Spinal cord (tissue), 10 donors: ENCODE results near the gene PDGFRB. TPM values are rescaled to one million over a fixed set of nuclear protein-coding genes. Genes with fewer than 3 reads are reported as not detected.

Source experiments
- DNase-seq, 6 donors: peaks; one replicate each; pipeline versions ENCODE4 v3.0.0 to v3.0.0-alpha.2; 2013 to 2015; ENCODE audit warnings: low spot score in 6 of 6, low read depth in 4 of 6
- H3K27ac ChIP-seq: one replicate; pipeline ENCODE4 v1.5.1; 2013; ENCODE audit warnings: low read depth, low read length, control low read depth
- H3K27me3 ChIP-seq: one replicate; pipeline ENCODE4 v1.6.1; 2013; ENCODE audit warnings: low read length; ENCODE audit not compliant: control insufficient read depth, insufficient read depth
- H3K36me3 ChIP-seq: one replicate; pipeline ENCODE4 v1.6.1; 2013; ENCODE audit warnings: low read length; ENCODE audit not compliant: control insufficient read depth, insufficient read depth
- H3K4me1 ChIP-seq: one replicate; pipeline ENCODE4 v1.6.1; 2013; ENCODE audit warnings: low read length; ENCODE audit not compliant: control insufficient read depth, insufficient read depth
- H3K4me3 ChIP-seq: one replicate; pipeline ENCODE4 v1.5.1; 2013; ENCODE audit warnings: low read depth, low read length, control low read depth
- H3K9me3 ChIP-seq: one replicate; pipeline ENCODE4 v1.6.1; 2013; ENCODE audit warnings: low read length; ENCODE audit not compliant: control insufficient read depth, insufficient read depth
- WGBS: methylation state at CpG from one replicate; pipeline ENCODE4 v1.1.5; 2013; ENCODE audit warnings: missing lambda C conversion rate; ENCODE audit not compliant: insufficient coverage; 5-methylcytosine and 5-hydroxymethylcytosine counted together
- long read RNA-seq, 4 donors: transcript quantifications; one replicate each; lab custom pipeline, GENCODE V29; 2026
- polyA plus RNA-seq, 2 donors: library from polyadenylated mRNA; unstranded; fragments of 120-200 nt; gene quantifications; one replicate each; pipeline ENCODE4 v1.2.1, GENCODE V29; 2013; ENCODE audit not compliant: insufficient read length in 2 of 2
- total RNA-seq, 2 donors: library from RNA; depleted of rRNA in 1 of 2; stranded (reverse); fragments of 120-200 nt in 1 of 2; fragments of >200 nt in 1 of 2; gene quantifications; one replicate each; pipeline versions ENCODE4 v1.2.3 to v1.2.4, GENCODE V29; 2013 to 2014
- donor health status: healthy.

The PDGFRB gene
- 100 to 1,000 TPM in 1 of 2 donors, 10 to 100 TPM in 1; 53.0 to 121 TPM for total RNA-seq
- polyA plus RNA-seq = 10 to 100 TPM; 83.5 to 86.9 TPM
- long read RNA-seq, donor 1, full-length matches to known transcripts = 2 of 16 reads
- long read RNA-seq, donor 1, partial matches to known transcripts = 14 of 16 reads
- long read RNA-seq, donor 1, other reads (novel, unspliced or antisense) = 0 of 16 reads
- long read RNA-seq, donor 2, full-length matches to known transcripts = 1 of 19 reads
- long read RNA-seq, donor 2, partial matches to known transcripts = 18 of 19 reads
- long read RNA-seq, donor 2, other reads (novel, unspliced or antisense) = 0 of 19 reads
- long read RNA-seq, donor 3 = 0 reads
- long read RNA-seq, donor 4, full-length matches to known transcripts = 4 of 33 reads
- long read RNA-seq, donor 4, partial matches to known transcripts = 29 of 33 reads
- long read RNA-seq, donor 4, other reads (novel, unspliced or antisense) = 0 of 33 reads

- no peaks in the 10 kb centered on the region for H3K9me3 ChIP-seq
- peak in 4 of 6 donors; percentile 50 to 94 (median 76) for DNase-seq
- peaks cover 5% of the 10 kb centered on the region for H3K27me3 ChIP-seq
- WGBS = 5% methylated on average over 9 of the region's 17 CpGs
- H3K4me3 ChIP-seq = peak within 1 kb of the TSS; percentile 57
- peaks cover 83% of the 10 kb centered on the region for H3K4me1 ChIP-seq
- H3K36me3 ChIP-seq = no peaks in the 10 kb centered on the region
- peak within 1 kb of the TSS; percentile 96 for H3K27ac ChIP-seq
These were observed at the start of gene PDGFRB for GRCh38 chr5:150155258-150156026. TSS of gene PDGFRB (minus strand) at chr5:150155845. CDS start at chr5:150137047, 18,798 bp downstream.

GRCh38 chr5:150204590-150204960 is 48.9 kb upstream of the PDGFRB start:
- WGBS = 88% methylated on average over 11 of the region's 13 CpGs
- no peak for DNase-seq
- H3K4me1 ChIP-seq = peaks cover 9% of the 10 kb centered on the region
- H3K36me3 ChIP-seq = peaks cover 39% of the 10 kb centered on the region
- H3K4me3 ChIP-seq = no peak overlapping the region
- no peaks in the 10 kb centered on the region for H3K9me3 ChIP-seq
- H3K27ac ChIP-seq = no peak overlapping the region
- H3K27me3 ChIP-seq = no peaks in the 10 kb centered on the region

GRCh38 chr5:150203832-150204589 is 48.4 kb upstream of the PDGFRB start:
- DNase-seq = no peak
- Histone ChIP-seq H3K9me3 (no peaks in the 10 kb centered on the region), H3K27ac (no peak overlapping the region), H3K36me3 (peaks cover 36% of the 10 kb centered on the region), H3K4me3 (no peak overlapping the region), H3K27me3 (no peaks in the 10 kb centered on the region), H3K4me1 (peaks cover 3% of the 10 kb centered on the region)
- WGBS = 85% methylated on average over 11 of the region's 12 CpGs

GRCh38 chr5:150202501-150202900 is 46.9 kb upstream of the PDGFRB start:
- Histone ChIP-seq H3K27me3 (no peaks in the 10 kb centered on the region), H3K9me3 (no peaks in the 10 kb centered on the region), H3K36me3 (peaks cover 42% of the 10 kb centered on the region), H3K4me3 (no peak overlapping the region), H3K4me1 (no peaks in the 10 kb centered on the region), H3K27ac (no peak overlapping the region)
- WGBS = 95% methylated on average over 10 of the region's 10 CpGs
- DNase-seq = no peak

- Histone ChIP-seq H3K9me3 (no peaks in the 10 kb centered on the region), H3K4me1 (peaks cover 13% of the 10 kb centered on the region), H3K36me3 (peaks cover 31% of the 10 kb centered on the region), H3K27ac (no peak overlapping the region), H3K27me3 (no peaks in the 10 kb centered on the region), H3K4me3 (no peak overlapping the region)
- WGBS = no CpG with 5 or more reads among the region's 1 CpG
- no peak for DNase-seq
These were observed 41.8 kb upstream of the PDGFRB start for GRCh38 chr5:150197476-150197875.

- Histone ChIP-seq H3K27me3 (peaks cover 2% of the 10 kb centered on the region), H3K9me3 (no peaks in the 10 kb centered on the region), H3K4me1 (peaks cover 18% of the 10 kb centered on the region), H3K4me3 (no peak overlapping the region), H3K27ac (no peak overlapping the region), H3K36me3 (peaks cover 26% of the 10 kb centered on the region)
- WGBS = 95% methylated on average over 15 of the region's 16 CpGs
- no peak for DNase-seq
These were observed 41.3 kb upstream of the PDGFRB start for GRCh38 chr5:150196986-150197385.

GRCh38 chr5:150196514-150196913 is 40.9 kb upstream of the PDGFRB start:
- Histone ChIP-seq H3K4me3 (no peak overlapping the region), H3K4me1 (peaks cover 22% of the 10 kb centered on the region), H3K27me3 (peaks cover 2% of the 10 kb centered on the region), H3K36me3 (peaks cover 25% of the 10 kb centered on the region), H3K9me3 (no peaks in the 10 kb centered on the region), H3K27ac (no peak overlapping the region)
- WGBS = 62% methylated on average over 5 of the region's 5 CpGs
- DNase-seq = no peak

- Histone ChIP-seq H3K27ac (no peak overlapping the region), H3K36me3 (peaks cover 25% of the 10 kb centered on the region), H3K4me3 (no peak overlapping the region), H3K9me3 (no peaks in the 10 kb centered on the region), H3K4me1 (peaks cover 23% of the 10 kb centered on the region), H3K27me3 (peaks cover 5% of the 10 kb centered on the region)
- DNase-seq = no peak
- WGBS = 63% methylated on average over 2 of the region's 9 CpGs
These were observed 40.3 kb upstream of the PDGFRB start for GRCh38 chr5:150195736-150196485.

GRCh38 chr5:150192462-150192861 is 36.8 kb upstream of the PDGFRB start:
- peak in 4 of 6 donors; percentile 39 to 94 (median 68) for DNase-seq
- no peak overlapping the region for H3K27ac ChIP-seq
- H3K36me3 ChIP-seq = peaks cover 15% of the 10 kb centered on the region
- peaks cover 34% of the 10 kb centered on the region for H3K4me1 ChIP-seq
- 21% methylated on average over 2 of the region's 4 CpGs for WGBS
- no peaks in the 10 kb centered on the region for H3K9me3 ChIP-seq
- H3K4me3 ChIP-seq = no peak overlapping the region
- peaks cover 32% of the 10 kb centered on the region for H3K27me3 ChIP-seq
